AG04449 (cell line): ENCODE measurements around the gene SFTPD.

Experiments
- CTCF ChIA-PET: fragments of 350-600 bp; formaldehyde crosslinking; extraction: SDS; loops from one replicate; lab custom pipeline; 2021; ENCODE audit warnings: antibody characterized with exemption; lab: Yijun Ruan, JAX
- POLR2A ChIA-PET: fragments of 400-600, 350-600 bp; formaldehyde crosslinking; extraction: SDS; loops from one replicate; lab custom pipeline; 2020; ENCODE audit warnings: antibody characterized with exemption, inconsistent platforms; lab: Yijun Ruan, JAX
- DNase-seq: peaks from one replicate; pipeline ENCODE4 v3.0.0-alpha.2; 2010; ENCODE audit warnings: low read depth, low spot score
- H3K4me3 ChIP-seq: 2 replicates; pipeline ENCODE4 v1.5.1; 2011; ENCODE audit warnings: low read depth, mild to moderate bottlenecking, control low read depth, low read length
- TF ChIP-seq, protein P1 (sequence below): IDR thresholded peaks from one replicate; pipeline ENCODE4 v1.5.1; 2011; ENCODE audit warnings: mild to moderate bottlenecking, moderate library complexity, low read length, control low read depth, inconsistent platforms; ENCODE audit not compliant: insufficient read depth; ENCODE audit errors: missing control alignments

Gene SFTPD

DNA sequence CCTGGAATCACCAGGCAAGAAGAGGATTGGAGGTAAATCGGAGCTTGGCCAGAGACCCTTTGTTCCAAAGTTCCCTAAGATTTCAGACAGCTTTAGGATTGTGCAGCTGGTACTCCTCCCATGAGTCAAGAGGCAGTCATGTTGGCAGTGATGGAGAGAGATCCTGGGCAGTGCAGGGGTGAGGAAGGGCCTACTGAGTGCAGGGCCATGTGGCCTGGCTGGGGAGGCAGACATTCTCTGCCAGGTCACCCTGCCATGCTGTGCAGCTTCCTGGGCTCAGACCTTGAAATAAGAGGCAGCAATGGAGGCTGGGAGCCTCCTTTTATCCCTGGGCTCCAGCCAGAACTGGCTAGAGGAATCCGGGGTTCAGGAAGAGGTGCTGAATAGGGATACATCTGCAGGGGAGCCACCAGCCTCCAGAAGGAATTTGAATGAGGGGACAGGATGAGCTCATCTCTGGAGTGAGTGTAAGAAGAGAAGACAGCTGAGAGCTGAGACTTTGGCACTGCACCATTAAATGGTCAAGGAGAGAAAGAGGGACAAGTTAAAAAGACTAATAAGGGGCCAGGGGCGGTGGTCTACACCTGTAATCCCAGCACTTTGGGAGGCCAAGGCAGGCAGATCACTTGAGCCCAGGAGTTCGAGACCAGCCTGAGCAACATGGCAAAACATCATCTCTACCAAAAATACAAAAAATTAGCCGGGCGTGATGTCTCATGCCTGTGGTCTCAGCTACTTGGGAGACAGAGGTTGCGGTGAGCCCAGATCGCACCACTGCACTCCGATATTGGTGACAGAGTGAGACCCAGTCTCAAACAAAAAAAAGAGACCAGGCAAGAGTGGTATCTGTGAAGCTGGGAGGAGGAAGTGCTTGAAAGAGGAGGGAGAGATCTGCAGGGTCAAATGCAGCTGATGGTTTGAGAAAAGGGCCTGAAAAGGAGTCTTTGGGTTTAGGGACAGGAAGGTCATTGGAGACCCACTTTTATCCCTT, 12.0 kb downstream of the SFTPD start:
- ChIA-PET CTCF (no interaction called here), POLR2A (interaction anchor here (1.0 kb wide), 1 partner anchor 12 kb away, joined by 3 read pairs; the partner anchor contains the start of gene SFTPD)
- no peak for DNase-seq
- TF ChIP-seq, protein P1, sequence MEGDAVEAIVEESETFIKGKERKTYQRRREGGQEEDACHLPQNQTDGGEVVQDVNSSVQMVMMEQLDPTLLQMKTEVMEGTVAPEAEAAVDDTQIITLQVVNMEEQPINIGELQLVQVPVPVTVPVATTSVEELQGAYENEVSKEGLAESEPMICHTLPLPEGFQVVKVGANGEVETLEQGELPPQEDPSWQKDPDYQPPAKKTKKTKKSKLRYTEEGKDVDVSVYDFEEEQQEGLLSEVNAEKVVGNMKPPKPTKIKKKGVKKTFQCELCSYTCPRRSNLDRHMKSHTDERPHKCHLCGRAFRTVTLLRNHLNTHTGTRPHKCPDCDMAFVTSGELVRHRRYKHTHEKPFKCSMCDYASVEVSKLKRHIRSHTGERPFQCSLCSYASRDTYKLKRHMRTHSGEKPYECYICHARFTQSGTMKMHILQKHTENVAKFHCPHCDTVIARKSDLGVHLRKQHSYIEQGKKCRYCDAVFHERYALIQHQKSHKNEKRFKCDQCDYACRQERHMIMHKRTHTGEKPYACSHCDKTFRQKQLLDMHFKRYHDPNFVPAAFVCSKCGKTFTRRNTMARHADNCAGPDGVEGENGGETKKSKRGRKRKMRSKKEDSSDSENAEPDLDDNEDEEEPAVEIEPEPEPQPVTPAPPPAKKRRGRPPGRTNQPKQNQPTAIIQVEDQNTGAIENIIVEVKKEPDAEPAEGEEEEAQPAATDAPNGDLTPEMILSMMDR, result no peak
- H3K4me3 ChIP-seq, result no peak overlapping the region

GRCh38 chr10:79933961-79934360, 14.9 kb downstream of the SFTPD start:
- TF ChIP-seq, protein P1, result no peak
- ChIA-PET CTCF (no interaction called here), POLR2A (no interaction called here)
- H3K4me3 ChIP-seq, result no peak overlapping the region
- DNase-seq, result no peak

- no peak overlapping the region for H3K4me3 ChIP-seq
- CTCF ChIA-PET, result interaction anchor here (1.1 to 1.8 kb wide), 2 partner anchors 21 to 395 kb away, joined by 3 to 10 read pairs; no protein-coding TSS in a partner anchor
- no peak for DNase-seq
- TF ChIP-seq, protein P1, result no peak
- POLR2A ChIA-PET, result no interaction called here
Observed at GRCh38 chr10:79932841-79933379, 16.0 kb downstream of the SFTPD start.

- ChIA-PET POLR2A (no interaction called here), CTCF (interaction anchor here (0.9 to 1.8 kb wide), 3 partner anchors 22 to 395 kb away, joined by 3 to 10 read pairs (median 3); no protein-coding TSS in a partner anchor)
Observed at GRCh38 chr10:79932307-79932706, 16.6 kb downstream of the SFTPD start.

DNA sequence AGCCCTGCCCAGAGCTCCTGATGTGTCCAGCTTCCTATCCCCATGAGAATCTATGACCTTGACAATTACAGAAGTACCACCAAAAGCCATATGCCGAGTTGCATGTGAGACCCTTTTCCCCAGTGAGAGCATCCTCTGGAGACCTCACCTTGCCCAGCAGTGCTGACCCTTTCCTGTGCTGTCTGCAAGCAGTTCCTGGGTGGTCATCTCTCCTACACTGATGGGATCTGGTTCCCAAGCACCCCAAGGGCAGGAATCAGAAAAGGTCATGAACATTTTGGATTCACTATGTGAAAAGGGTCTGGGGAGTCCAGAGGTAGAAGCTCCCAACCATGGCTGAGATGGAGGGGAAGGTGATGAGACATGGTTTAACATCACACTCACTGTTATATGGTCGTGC, 18.2 kb downstream of the SFTPD start:
- ChIA-PET CTCF (interaction anchor here (0.7 to 1.9 kb wide), 10 partner anchors 11 to 394 kb away, joined by 3 to 10 read pairs (median 4); partner anchors contain the start of gene SFTPA2), POLR2A (no interaction called here)
- TF ChIP-seq, protein P1, result no peak
- H3K4me3 ChIP-seq, result no peak overlapping the region
- no peak for DNase-seq

More at GRCh38 chr10:79932307-79932706, 16.6 kb downstream of the SFTPD start:
- TF ChIP-seq, protein P1, result no peak
- no peak overlapping the region for H3K4me3 ChIP-seq
- DNase-seq, result no peak

- no peak overlapping the region for H3K4me3 ChIP-seq
- TF ChIP-seq, protein P1, result no peak
- ChIA-PET POLR2A (no interaction called here), CTCF (interaction anchor here (0.7 to 1.9 kb wide), 8 partner anchors 11 to 393 kb away, joined by 3 to 7 read pairs (median 4); partner anchors contain the start of gene SFTPA2)
- DNase-seq, result no peak
Observed at GRCh38 chr10:79930267-79930666, 18.6 kb downstream of the SFTPD start.
